Cardiac muscle cell (in vitro differentiated cells and primary cell): ENCODE data around the gene MICA. TPM values are rescaled to one million over a fixed set of nuclear protein-coding genes. Genes with fewer than 3 reads are reported as not detected.
"Not testable (repeated sequence)": the region's sequence is repeated elsewhere in the genome, so short reads cannot be mapped to it uniquely, and the experiment has no call there.

Experiments used
- DNase-seq, 2 donors: peaks; one replicate each; pipeline versions ENCODE4 v3.0.0 to v3.0.0-alpha.2; 2010 to 2017; ENCODE audit warnings: low read depth in 1 of 2, low spot score in 1 of 2
- H3K27ac ChIP-seq: fragments of 200-600 bp; sonication (generic); 2 replicates; pipeline ENCODE4 v1.5.1; 2016
- H3K27me3 ChIP-seq: fragments of 200-600 bp; sonication (generic); 2 replicates; pipeline ENCODE4 v1.6.0; 2016; ENCODE audit warnings: control low read depth
- H3K36me3 ChIP-seq: fragments of 200-600 bp; sonication (generic); 2 replicates; pipeline ENCODE4 v1.5.1; 2016; ENCODE audit warnings: control low read depth
- H3K4me1 ChIP-seq: fragments of 200-600 bp; sonication (generic); 2 replicates; pipeline ENCODE4 v1.8.1; 2017; ENCODE audit warnings: low read depth, mild to moderate bottlenecking, mixed run types
- H3K4me3 ChIP-seq: fragments of 200-600 bp; sonication (generic); 2 replicates; pipeline ENCODE4 v1.5.1; 2016; ENCODE audit warnings: mild to moderate bottlenecking
- H3K9me3 ChIP-seq: fragments of 200-600 bp; sonication (generic); 2 replicates; pipeline ENCODE4 v1.5.1; 2017; ENCODE audit warnings: low read depth, mild to moderate bottlenecking, control low read depth
- CTCF ChIP-seq: IDR thresholded peaks from 2 replicates; pipeline ENCODE4 v1.5.1; 2012; ENCODE audit warnings: low read depth, mild to moderate bottlenecking, low read length
- polyA plus RNA-seq: library from polyadenylated mRNA; unstranded; fragments of >200 nt; fragmentation: Nextera tagmentation; extraction: Ambion mirVana; gene quantifications from 2 replicates; pipeline ENCODE4 v1.2.1, GENCODE V29; 2016
- total RNA-seq: library from RNA; depleted of rRNA; stranded (reverse); fragments of >200 nt; gene quantifications from 2 replicates; pipeline ENCODE4 v1.2.3, GENCODE V29; 2016

The MICA gene
- total and polyA plus RNA-seq, 2 experiments from 2014 or later = 7.8 to 16.4 TPM

- H3K27me3 ChIP-seq = no peaks in the 10 kb centered on the region
- no peaks in the 10 kb centered on the region for H3K9me3 ChIP-seq
- no peak for DNase-seq
- H3K4me3 ChIP-seq = no peak overlapping the region
- no peak overlapping the region for H3K27ac ChIP-seq
- H3K36me3 ChIP-seq = no peaks in the 10 kb centered on the region
- no peaks in the 10 kb centered on the region for H3K4me1 ChIP-seq
- TF ChIP-seq CTCF = no peak
Measured at GRCh38 chr6:31426395-31427354, 23.3 kb downstream of the MICA start.

DNA sequence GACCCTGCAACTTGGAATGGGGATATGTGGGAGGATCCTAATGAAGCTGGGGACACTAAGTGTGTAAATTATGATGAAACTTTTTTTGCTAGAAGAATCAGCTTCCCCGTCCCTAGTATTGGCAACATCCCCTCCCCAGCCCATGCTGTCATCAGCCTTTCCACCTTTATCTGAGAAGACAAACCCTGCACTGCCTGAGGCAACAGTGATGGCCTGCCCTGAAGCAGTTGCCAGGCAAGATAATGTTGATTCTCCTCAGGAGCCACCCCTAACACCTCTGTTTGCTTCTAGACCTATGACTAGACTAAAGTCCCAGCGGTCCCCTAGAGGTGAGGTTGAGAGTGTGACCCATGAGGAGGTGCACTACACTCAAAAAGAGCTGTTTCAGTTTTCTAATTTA is 27.1 kb downstream of the MICA start:
- DNase-seq = no peak
- no peak overlapping the region for H3K27ac ChIP-seq
- no peaks in the 10 kb centered on the region for H3K27me3 ChIP-seq
- no peaks in the 10 kb centered on the region for H3K9me3 ChIP-seq
- no peak overlapping the region for H3K4me3 ChIP-seq
- TF ChIP-seq CTCF = no peak
- no peaks in the 10 kb centered on the region for H3K36me3 ChIP-seq
- no peaks in the 10 kb centered on the region for H3K4me1 ChIP-seq

- H3K4me1 ChIP-seq, H3K36me3 ChIP-seq, H3K9me3 ChIP-seq, H3K27me3 ChIP-seq, H3K4me3 ChIP-seq, H3K27ac ChIP-seq, DNase-seq: not testable (repeated sequence)
Measured at GRCh38 chr6:31435051-31435450, 31.7 kb downstream of the MICA start.

- Histone ChIP-seq H3K4me3 (no peak overlapping the region), H3K9me3 (no peaks in the 10 kb centered on the region), H3K4me1 (no peaks in the 10 kb centered on the region), H3K36me3 (no peaks in the 10 kb centered on the region), H3K27me3 (peaks cover 18% of the 10 kb centered on the region), H3K27ac (no peak overlapping the region)
- no peak for TF ChIP-seq CTCF
- DNase-seq = no peak
Measured at GRCh38 chr6:31438222-31438621, 34.8 kb downstream of the MICA start.

DNA sequence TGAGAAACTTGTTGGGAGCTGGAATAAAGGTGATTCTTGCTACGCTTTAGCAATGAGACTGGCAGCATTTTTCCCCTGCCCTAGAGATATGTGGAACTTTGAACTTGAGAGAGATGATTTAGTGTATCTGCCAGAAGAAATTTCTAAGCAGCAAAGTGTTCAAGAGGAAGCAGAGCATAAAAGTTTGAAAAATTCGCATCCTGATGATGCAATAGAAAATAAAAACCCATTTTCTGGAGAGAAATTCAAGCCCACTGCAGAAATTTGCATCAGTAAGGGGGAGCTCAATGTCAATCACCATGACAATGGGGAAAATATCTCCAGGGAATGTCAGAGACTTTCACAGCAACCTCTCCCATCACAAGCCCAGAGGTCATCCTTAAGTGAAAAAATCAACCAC is 35.3 kb downstream of the MICA start:
- Histone ChIP-seq H3K4me1 (no peaks in the 10 kb centered on the region), H3K27ac (no peak overlapping the region), H3K36me3 (no peaks in the 10 kb centered on the region), H3K4me3 (no peak overlapping the region), H3K9me3 (no peaks in the 10 kb centered on the region), H3K27me3 (peaks cover 18% of the 10 kb centered on the region)
- no peak for TF ChIP-seq CTCF
- no peak for DNase-seq
